CD4-positive, CD25-positive, alpha-beta regulatory T cell (primary cell): ENCODE data around the gene ZNF254. TPM values are rescaled to one million over a fixed set of nuclear protein-coding genes. Genes with fewer than 3 reads are reported as not detected.
"Not testable (repeated sequence)": the region's sequence is repeated elsewhere in the genome, so short reads cannot be mapped to it uniquely, and the experiment has no call there.

Source experiments
- ATAC-seq, 2 donors: fragments of 150-1000 bp; cut with Tn5 transposase; one replicate each; pipeline ENCODE4 v1.10.0; 2021; ENCODE audit warnings: low read depth in 2 of 2, moderate number of reproducible peaks in 2 of 2, moderate library complexity in 1 of 2
- DNase-seq, 3 donors: peaks; one replicate each; pipeline versions ENCODE4 v3.0.0 to v3.0.0-alpha.2; 2012 to 2022; ENCODE audit warnings: mixed read lengths in 1 of 3
- H3K27ac ChIP-seq: one replicate; pipeline ENCODE4 v1.7.0; 2013; ENCODE audit warnings: mild to moderate bottlenecking, low read length; ENCODE audit not compliant: insufficient read depth, poor library complexity, severe bottlenecking
- H3K27me3 ChIP-seq: one replicate; pipeline ENCODE4 v1.7.0; 2013; ENCODE audit warnings: low read length; ENCODE audit not compliant: control insufficient read depth, insufficient read depth
- H3K36me3 ChIP-seq: one replicate; pipeline ENCODE4 v1.7.0; 2013; ENCODE audit warnings: mild to moderate bottlenecking, low read length, moderate library complexity; ENCODE audit not compliant: control insufficient read depth, insufficient read depth
- H3K4me1 ChIP-seq: 2 replicates; pipeline ENCODE4 v1.7.0; 2013; ENCODE audit warnings: mild to moderate bottlenecking, low read length; ENCODE audit not compliant: insufficient read depth, control insufficient read depth, poor library complexity, severe bottlenecking
- H3K4me3 ChIP-seq: one replicate; pipeline ENCODE4 v1.7.0; 2013; ENCODE audit warnings: low read depth, mild to moderate bottlenecking, low read length, moderate library complexity
- H3K9me3 ChIP-seq, 2 experiments: 1 replicate in 1 of 2; 2 replicates in 1 of 2; pipeline ENCODE4 v1.7.0; 2013; ENCODE audit warnings: low read length in 2 of 2, mild to moderate bottlenecking in 1 of 2, moderate library complexity in 1 of 2; ENCODE audit not compliant: control insufficient read depth in 2 of 2
- H3K27ac Mint-ChIP-seq, 3 donors: one replicate each; pipeline ENCODE4 v1.8.0; 2020 to 2022; ENCODE audit warnings: mild to moderate bottlenecking in 3 of 3, mixed read lengths in 3 of 3, moderate library complexity in 2 of 3
- H3K27me3 Mint-ChIP-seq: one replicate; pipeline ENCODE4 v1.8.0; 2022; ENCODE audit warnings: mild to moderate bottlenecking, mixed read lengths
- H3K36me3 Mint-ChIP-seq: one replicate; pipeline ENCODE4 v1.8.0; 2020; ENCODE audit warnings: mixed read lengths
- H3K4me1 Mint-ChIP-seq, 4 donors: one replicate each; pipeline ENCODE4 v1.8.0; 2020 to 2022; ENCODE audit warnings: mixed read lengths in 4 of 4, mild to moderate bottlenecking in 1 of 4
- H3K4me3 Mint-ChIP-seq, 4 donors: one replicate each; pipeline ENCODE4 v1.8.0; 2020 to 2022; ENCODE audit warnings: mild to moderate bottlenecking in 4 of 4, mixed read lengths in 4 of 4, moderate library complexity in 3 of 4
- H3K9me3 Mint-ChIP-seq, 7 donors: one replicate each; pipeline ENCODE4 v1.8.0; 2020 to 2022; ENCODE audit warnings: mixed read lengths in 7 of 7, mild to moderate bottlenecking in 3 of 7, moderate library complexity in 2 of 7
- polyA plus RNA-seq, 4 donors: library from polyadenylated mRNA; unstranded; fragments of 300-500 nt; fragmentation: Illumina TruSeq; gene quantifications; one replicate each; pipeline ENCODE4 v1.2.3, GENCODE V29; 2021
- total RNA-seq: library from RNA; stranded (reverse); gene quantifications from one replicate; pipeline ENCODE4 v1.2.3, GENCODE V29; 2022

ZNF254 gene
- total and polyA plus RNA-seq, 5 donors from 2014 or later: 5.5 to 11.0 (median 6.8) TPM

- peaks cover 55% of the 10 kb centered on the region for H3K36me3 Mint-ChIP-seq
- no peak for ATAC-seq
- H3K27ac Mint-ChIP-seq: no peak overlapping the region
Observed at GRCh38 chr19:24073807-24074206, 13.2 kb upstream of the ZNF254 start.

DNA sequence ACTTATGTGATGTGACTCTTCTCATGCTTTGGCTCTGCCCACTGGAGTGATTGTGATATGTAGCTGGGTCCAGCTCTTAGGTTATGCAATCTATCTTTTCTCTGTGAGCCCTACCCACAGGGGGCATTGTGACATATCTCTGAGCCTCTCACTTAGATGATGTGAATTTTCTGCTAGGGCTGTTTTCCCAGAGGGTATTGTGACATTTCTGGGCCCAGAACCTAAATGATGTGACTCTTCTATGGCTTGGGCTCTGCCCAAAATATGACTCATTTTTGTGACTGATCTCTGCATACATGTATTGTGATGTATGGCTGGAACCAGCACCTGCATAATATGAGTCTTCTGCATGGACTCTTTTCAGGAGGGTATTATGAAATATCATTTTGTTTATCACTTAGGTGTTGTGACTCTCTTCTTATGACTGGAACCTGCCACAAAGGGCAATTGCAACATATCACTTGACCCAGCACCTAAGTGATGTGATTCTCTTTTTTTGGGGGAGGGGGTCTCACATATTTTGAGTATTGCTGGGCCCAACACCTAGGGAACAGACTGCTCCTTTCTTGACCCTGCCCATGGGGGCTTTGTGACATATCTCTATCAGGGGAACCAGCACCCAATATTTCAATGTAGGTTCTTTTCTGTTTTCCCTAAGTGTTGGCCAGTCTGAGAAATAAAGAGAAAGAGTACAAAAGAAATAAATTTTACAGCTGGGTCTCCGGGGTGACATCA, 12.1 kb upstream of the ZNF254 start:
- Histone ChIP-seq H3K4me3 (no peak overlapping the region), H3K27ac (no peak overlapping the region), H3K36me3 (peaks cover 19% of the 10 kb centered on the region), H3K4me1 (no peaks in the 10 kb centered on the region), H3K9me3 (no peaks in the 10 kb centered on the region), H3K27me3 (no peaks in the 10 kb centered on the region)
- peaks cover 0 to 13% (median 5%) of the 10 kb centered on the region in 7 donors for H3K9me3 Mint-ChIP-seq
- no peaks in the 10 kb centered on the region for H3K27me3 Mint-ChIP-seq
- ATAC-seq: no peak
- H3K36me3 Mint-ChIP-seq: peaks cover 63% of the 10 kb centered on the region
- DNase-seq: no peak
- H3K4me3 Mint-ChIP-seq: no peak overlapping the region
- H3K4me1 Mint-ChIP-seq: peaks cover 5 to 15% (median 11%) of the 10 kb centered on the region in 4 donors
- H3K27ac Mint-ChIP-seq: no peak overlapping the region

More at GRCh38 chr19:24073807-24074206, 13.2 kb upstream of the ZNF254 start:
- Histone ChIP-seq H3K27me3 (no peaks in the 10 kb centered on the region), H3K36me3 (peaks cover 19% of the 10 kb centered on the region), H3K9me3 (no peaks in the 10 kb centered on the region), H3K4me1 (no peaks in the 10 kb centered on the region), H3K4me3 (no peak overlapping the region), H3K27ac (no peak overlapping the region)
- no peak for DNase-seq
- Mint-ChIP-seq H3K27me3 (no peaks in the 10 kb centered on the region), H3K9me3 (peaks cover 0 to 13% (median 5%) of the 10 kb centered on the region in 7 donors), H3K4me3 (no peak overlapping the region), H3K4me1 (peaks cover 5 to 15% (median 11%) of the 10 kb centered on the region in 4 donors)

DNA sequence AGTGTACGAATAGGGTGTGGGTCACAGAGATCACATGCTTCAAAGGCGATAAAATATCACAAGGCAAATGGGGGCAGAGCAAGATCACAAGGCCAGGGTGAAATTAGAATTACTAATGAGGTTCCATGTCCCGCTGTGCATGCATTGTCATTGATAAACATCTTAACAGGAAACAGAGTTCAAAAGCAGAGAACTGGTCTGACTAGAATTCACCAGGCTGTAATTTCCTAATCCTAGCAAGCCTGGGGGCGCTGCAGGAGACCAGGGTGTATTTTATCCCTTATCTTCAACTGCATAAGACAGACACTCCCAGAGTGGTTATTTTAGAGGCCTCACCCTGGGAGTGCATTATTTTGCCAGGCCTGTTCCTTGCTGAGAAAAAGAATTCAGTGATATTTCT, 11.5 kb upstream of the ZNF254 start:
- H3K27me3 Mint-ChIP-seq, H3K27me3 ChIP-seq, H3K4me3 ChIP-seq, H3K27ac ChIP-seq, H3K4me1 ChIP-seq, H3K9me3 ChIP-seq, DNase-seq, H3K4me3 Mint-ChIP-seq, ATAC-seq, H3K27ac Mint-ChIP-seq: not testable (repeated sequence)
- H3K36me3 ChIP-seq: peaks cover 19% of the 10 kb centered on the region
- peaks cover 66% of the 10 kb centered on the region for H3K36me3 Mint-ChIP-seq
- peaks cover 0 to 13% (median 5%) of the 10 kb centered on the region in 7 donors for H3K9me3 Mint-ChIP-seq
- peaks cover 5 to 13% (median 11%) of the 10 kb centered on the region in 4 donors for H3K4me1 Mint-ChIP-seq

- Histone ChIP-seq H3K9me3 (no peaks in the 10 kb centered on the region), H3K4me1 (no peaks in the 10 kb centered on the region), H3K27ac (no peak overlapping the region), H3K27me3 (no peaks in the 10 kb centered on the region), H3K36me3 (peaks cover 7% of the 10 kb centered on the region), H3K4me3 (no peak overlapping the region)
- Mint-ChIP-seq H3K27me3 (no peaks in the 10 kb centered on the region), H3K27ac (no peak overlapping the region), H3K4me3 (no peak overlapping the region), H3K36me3 (peaks cover 55% of the 10 kb centered on the region), H3K4me1 (peaks cover 5 to 13% (median 9%) of the 10 kb centered on the region in 4 donors), H3K9me3 (peaks cover 0 to 8% (median 5%) of the 10 kb centered on the region in 7 donors)
- no peak for ATAC-seq
- DNase-seq: no peak
Observed at GRCh38 chr19:24078680-24079079, 8.3 kb upstream of the ZNF254 start.

DNA sequence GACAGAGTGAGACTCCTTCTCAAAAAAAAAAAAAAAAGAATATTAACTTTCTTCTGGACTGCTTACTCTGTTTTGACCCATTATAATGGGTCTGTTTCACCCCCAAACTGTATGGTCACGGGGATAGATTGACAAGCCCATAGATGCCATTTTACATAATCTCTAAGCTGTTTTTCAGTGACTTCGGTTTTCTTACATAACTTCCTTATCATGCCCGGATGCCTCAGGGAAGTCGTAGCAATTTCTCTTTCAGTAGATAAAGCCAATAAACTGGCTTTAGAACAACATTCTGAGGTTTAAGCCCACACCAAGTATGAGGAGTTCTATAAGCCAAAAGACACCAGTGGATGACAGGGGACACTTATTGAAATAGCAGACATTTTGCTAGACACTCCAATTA, 5.9 kb upstream of the ZNF254 start:
- peaks cover 0 to 4% (median 0%) of the 10 kb centered on the region in 7 donors for H3K9me3 Mint-ChIP-seq
- no peaks in the 10 kb centered on the region for H3K27me3 ChIP-seq
- no peak for DNase-seq
- no peak overlapping the region for H3K27ac Mint-ChIP-seq
- H3K9me3 ChIP-seq: no peaks in the 10 kb centered on the region
- no peak overlapping the region for H3K4me3 ChIP-seq
- no peak for ATAC-seq
- H3K36me3 Mint-ChIP-seq: peaks cover 34% of the 10 kb centered on the region
- peaks cover 3% of the 10 kb centered on the region for H3K36me3 ChIP-seq
- H3K4me1 ChIP-seq: no peaks in the 10 kb centered on the region
- H3K4me3 Mint-ChIP-seq: no peak overlapping the region
- peaks cover 0 to 8% (median 6%) of the 10 kb centered on the region in 4 donors for H3K4me1 Mint-ChIP-seq
- no peaks in the 10 kb centered on the region for H3K27me3 Mint-ChIP-seq
- H3K27ac ChIP-seq: no peak overlapping the region

DNA sequence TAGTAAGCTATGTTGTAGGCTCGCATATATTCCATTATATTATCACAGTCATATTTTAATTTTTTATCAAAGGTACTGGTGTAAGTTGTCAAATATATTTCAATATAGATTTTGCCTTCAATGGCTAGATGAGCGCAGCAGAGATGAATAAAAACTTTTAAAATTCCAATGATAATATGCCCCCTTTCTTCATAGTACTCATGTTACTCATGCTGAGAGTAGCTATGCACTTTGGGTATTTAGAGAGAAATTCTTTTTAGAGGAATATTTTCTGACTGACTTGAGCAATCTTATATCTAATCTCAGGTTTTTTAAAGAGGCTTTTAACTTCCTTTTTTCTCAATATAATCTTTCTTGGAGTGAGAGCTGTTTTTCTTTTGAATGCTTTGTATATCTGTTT, 11.4 kb downstream of the ZNF254 start:
- Mint-ChIP-seq H3K27me3 (no peaks in the 10 kb centered on the region), H3K9me3 (peaks cover 0 to 29% (median 18%) of the 10 kb centered on the region in 7 donors), H3K27ac (peak overlapping the region in 1 of 3 donors; percentile 45), H3K4me3 (no peak overlapping the region), H3K36me3 (peaks cover 48% of the 10 kb centered on the region), H3K4me1 (peaks cover 10 to 43% (median 18%) of the 10 kb centered on the region in 4 donors)
- Histone ChIP-seq H3K27ac (no peak overlapping the region), H3K36me3 (peaks cover 56% of the 10 kb centered on the region), H3K4me3 (no peak overlapping the region), H3K4me1 (no peaks in the 10 kb centered on the region), H3K27me3 (no peaks in the 10 kb centered on the region), H3K9me3 (peaks cover 56 to 63% of the 10 kb centered on the region in 2 experiments)
- ATAC-seq: no peak
- no peak for DNase-seq

DNA sequence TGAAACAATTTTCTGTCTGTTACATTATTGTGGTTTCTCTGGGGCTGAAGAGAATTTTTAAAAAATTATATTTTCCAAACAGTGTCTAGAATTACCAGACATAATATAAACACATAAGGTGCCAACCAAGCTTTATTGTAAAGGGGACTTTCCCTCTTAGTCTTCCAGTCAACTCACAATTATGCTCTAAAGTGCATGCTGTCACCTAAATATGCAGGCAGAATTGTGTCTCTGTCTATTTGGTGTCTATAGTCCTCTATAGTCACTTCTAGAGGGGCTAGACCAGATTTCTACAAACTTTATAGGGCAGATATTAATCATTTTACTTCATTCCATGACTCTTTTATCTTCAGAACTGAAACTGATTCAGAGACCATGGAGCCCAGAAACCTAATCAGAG, 12.8 kb downstream of the ZNF254 start:
- no peak overlapping the region for H3K27ac ChIP-seq
- H3K36me3 Mint-ChIP-seq: peaks cover 55% of the 10 kb centered on the region
- no peaks in the 10 kb centered on the region for H3K4me1 ChIP-seq
- H3K27ac Mint-ChIP-seq: peak overlapping the region in 1 of 3 donors; percentile 26
- peaks cover 57% of the 10 kb centered on the region for H3K36me3 ChIP-seq
- peaks cover 55 to 69% of the 10 kb centered on the region in 2 experiments for H3K9me3 ChIP-seq
- DNase-seq (no peak), ATAC-seq (no peak)
- H3K4me3 ChIP-seq: no peak overlapping the region
- H3K9me3 Mint-ChIP-seq: peaks cover 0 to 38% (median 21%) of the 10 kb centered on the region in 7 donors
- no peak overlapping the region for H3K4me3 Mint-ChIP-seq
- H3K27me3 ChIP-seq: no peaks in the 10 kb centered on the region
- H3K27me3 Mint-ChIP-seq: no peaks in the 10 kb centered on the region
- H3K4me1 Mint-ChIP-seq: peaks cover 6 to 38% (median 16%) of the 10 kb centered on the region in 4 donors

DNA sequence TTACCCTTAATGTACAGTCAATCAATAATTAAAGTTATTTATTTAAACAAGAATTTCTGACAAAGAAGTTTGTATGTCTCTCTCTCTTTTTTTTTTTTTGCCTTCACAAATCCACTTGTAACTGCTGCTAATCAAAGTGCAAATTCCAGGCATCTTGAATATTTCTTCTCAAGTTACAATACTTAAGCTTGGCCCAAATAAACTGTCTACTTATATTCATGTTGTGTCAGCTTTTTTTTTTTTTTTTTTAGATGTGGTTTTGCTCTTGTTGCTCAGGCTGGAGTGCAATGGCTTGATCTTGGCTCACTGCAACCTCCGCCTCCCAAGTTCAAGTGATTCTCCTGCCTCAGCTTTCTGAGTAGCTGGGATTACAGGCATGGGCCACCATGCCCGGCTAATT, 13.6 kb downstream of the ZNF254 start:
- H3K27me3 Mint-ChIP-seq, H3K4me3 Mint-ChIP-seq, H3K4me1 ChIP-seq, H3K27ac ChIP-seq, H3K4me3 ChIP-seq, H3K27me3 ChIP-seq, H3K27ac Mint-ChIP-seq, ATAC-seq, DNase-seq: not testable (repeated sequence)
- H3K36me3 ChIP-seq: peaks cover 62% of the 10 kb centered on the region
- H3K9me3 ChIP-seq: peaks cover 55 to 66% of the 10 kb centered on the region in 2 experiments
- H3K4me1 Mint-ChIP-seq: peaks cover 6 to 31% (median 12%) of the 10 kb centered on the region in 4 donors
- H3K36me3 Mint-ChIP-seq: peaks cover 55% of the 10 kb centered on the region
- peaks cover 0 to 38% (median 20%) of the 10 kb centered on the region in 7 donors for H3K9me3 Mint-ChIP-seq
